ENCODE results near the gene NHSL1.
"Not testable (repeated sequence)": the region's sequence is repeated elsewhere in the genome, so short reads cannot be mapped to it uniquely, and the experiment has no call there.

The NHSL1 gene

GRCh38 chr6:138454981-138455706 is 44.1 kb downstream of the NHSL1 start:
- DNase-seq: no peak

DNA sequence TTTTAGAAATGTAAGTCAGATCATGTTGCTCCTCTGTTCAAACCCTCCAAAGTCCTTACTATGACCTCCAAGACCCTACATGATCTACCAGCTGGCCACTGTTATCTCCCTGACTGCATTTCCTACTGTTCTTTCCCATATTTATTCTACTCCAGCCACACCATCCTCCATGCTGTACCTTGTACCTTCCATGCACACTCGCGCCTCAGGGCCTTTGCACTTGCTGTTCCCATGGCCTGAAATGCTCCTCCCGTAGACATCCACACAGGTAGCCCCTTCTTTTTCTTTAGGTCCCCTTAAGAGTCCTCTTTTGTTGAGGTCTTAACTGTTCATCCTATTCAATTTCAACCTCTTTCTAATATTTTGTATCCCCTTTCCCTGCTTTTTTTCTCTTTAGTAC is 48.3 kb downstream of the NHSL1 start:
- no peak for DNase-seq

DNA sequence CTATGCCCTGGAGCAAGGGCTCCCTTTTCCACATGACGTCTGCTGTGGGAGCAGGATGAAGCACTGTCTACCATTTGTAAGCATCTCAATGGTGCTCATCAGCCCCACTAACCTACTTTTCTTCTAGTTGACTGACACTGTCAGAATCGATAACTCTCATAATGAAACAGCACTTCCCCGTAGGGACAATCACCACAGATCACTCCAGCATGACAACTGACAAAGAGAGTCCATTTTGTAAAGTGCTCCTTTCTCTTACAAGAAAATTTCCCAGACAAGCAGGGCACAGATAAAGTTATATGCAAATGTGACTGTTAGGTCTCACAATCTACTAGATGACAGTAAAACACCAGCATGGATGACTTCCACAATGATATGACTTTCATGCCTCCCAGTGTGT is 48.8 kb downstream of the NHSL1 start:
- DNase-seq: no peak

DNA sequence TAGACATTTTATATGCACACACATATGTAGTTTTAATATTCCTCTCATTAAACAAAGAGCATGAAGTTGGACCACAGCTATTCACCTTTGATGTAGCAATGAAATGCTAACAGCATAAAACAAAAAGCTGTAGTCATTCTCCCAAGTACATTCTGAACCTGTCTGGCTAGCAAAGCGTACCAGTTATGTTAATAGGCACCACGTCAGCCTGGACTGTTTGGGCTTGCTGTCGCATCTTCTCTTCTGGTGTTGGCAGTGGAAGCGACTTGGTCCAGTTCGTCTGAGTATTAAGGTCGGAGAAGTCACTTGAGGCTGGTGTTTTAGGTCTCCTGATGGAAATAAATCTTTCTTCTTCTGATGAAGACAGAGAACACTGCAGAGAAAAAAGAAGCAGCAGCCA is 52.5 kb downstream of the NHSL1 start:
- DNase-seq: no peak

GRCh38 chr6:138443979-138444378 is 55.3 kb downstream of the NHSL1 start:
- no peak for DNase-seq

DNA sequence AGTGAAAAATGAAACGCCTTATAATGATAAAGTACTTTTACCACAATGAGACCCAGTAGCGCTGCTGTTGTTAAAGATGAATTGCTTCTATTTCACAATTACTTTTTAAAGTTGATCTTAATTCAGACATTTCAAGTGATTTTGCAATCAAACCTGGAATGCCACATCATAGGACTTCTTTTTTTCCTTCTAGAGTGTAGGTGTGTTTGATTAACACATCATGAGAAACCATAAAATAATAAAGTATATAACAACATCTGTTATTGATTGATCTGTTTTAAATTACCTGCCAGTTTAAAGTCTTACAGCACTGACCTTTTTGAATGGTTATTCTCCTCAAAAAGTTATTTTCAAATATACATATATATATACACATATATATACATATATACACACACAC is 56.6 kb downstream of the NHSL1 start:
- DNase-seq: no peak

GRCh38 chr6:138441965-138442364 is 57.3 kb downstream of the NHSL1 start:
- DNase-seq: no peak

DNA sequence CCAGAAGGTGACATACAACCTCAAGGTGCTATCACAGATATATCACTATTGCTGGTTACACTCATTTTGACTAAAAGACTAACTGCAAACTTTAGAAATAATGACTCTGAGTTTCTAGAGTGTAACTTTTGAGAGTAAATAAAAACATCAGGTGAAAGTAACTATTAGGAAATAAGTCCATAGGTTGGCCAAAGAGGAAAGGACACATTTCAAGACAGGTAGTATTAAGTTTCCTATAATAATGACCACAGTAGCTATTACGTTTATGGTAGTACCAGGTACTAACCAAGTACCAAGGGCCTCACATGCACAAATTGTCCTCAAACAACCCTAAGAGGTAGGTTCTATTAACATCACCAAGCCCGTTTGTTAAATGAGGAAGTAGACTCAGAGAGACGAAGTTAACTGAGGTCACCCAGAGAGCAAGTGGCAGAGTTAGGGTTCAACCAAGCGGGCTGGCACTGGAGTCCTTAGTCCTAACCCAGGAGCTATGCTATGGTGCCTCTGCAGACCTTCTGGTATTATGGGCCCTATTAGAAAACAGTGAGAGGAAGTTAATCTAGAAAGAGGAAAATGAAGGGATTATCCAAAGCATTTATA is 58.4 kb downstream of the NHSL1 start:
- no peak for DNase-seq

GRCh38 chr6:138440296-138440695 is 59.0 kb downstream of the NHSL1 start:
- DNase-seq: no peak

DNA sequence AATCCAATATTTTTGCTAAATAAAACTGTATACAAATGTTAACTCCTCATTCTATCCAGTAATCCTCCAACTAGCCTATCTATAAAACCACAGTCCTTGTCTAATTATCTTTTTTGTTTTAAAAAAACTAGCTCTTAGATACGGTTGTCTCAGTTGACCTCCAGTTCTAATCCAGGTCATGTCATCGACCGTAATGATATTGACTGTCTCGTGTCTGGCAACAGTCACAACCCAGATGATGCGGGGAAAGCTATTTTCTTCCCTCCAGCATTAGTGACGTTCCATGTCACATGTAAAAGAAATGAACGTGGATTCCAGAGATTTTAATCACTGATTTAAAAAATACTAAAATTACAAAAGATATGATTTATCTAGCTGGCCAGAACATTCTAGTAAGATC is 59.7 kb downstream of the NHSL1 start:
- no peak for DNase-seq

DNA sequence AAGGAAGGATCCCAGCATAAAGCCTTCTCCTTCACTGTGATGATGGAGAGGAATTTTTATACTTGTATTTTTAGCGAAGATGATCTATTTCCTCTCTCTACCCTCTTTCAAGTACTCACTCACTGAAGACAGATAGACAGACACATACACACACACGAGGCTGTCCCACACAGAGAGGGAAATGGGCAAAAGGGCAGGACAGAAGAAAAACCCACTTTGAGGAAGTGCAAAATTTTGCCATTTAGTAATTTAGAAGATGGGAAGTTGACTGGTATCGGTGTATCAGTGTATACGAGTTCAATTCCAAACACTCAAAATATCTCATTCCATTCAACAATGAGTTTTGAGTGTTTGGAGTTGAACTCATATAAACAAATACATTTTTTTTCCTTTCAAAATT is 64.4 kb downstream of the NHSL1 start:
- DNase-seq: no peak

DNA sequence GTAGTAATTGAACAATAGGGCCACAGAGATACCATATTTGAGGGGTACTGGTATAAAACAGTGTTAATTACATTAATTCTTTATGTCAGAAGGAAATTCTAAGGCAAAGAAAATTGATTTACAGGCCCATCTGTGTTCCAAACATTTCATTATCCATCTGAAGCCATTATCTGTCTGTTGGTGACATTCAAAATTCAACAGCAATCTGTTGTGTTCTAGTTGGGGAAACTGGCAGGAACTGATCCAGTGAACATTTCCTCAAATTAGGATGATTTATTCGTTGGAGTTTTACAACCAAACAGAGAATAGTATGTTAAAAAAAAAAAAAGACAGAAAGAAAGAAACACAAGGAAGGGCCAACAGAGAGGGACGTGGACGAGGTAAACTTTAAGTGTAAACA is 65.2 kb downstream of the NHSL1 start:
- DNase-seq: no peak

GRCh38 chr6:138432063-138432356 is 67.3 kb downstream of the NHSL1 start:
- no peak for DNase-seq

GRCh38 chr6:138431256-138432062 is 67.8 kb downstream of the NHSL1 start:
- no peak for DNase-seq

GRCh38 chr6:138430361-138431145 is 68.7 kb downstream of the NHSL1 start:
- DNase-seq: no peak

GRCh38 chr6:138429761-138430160 is 69.5 kb downstream of the NHSL1 start:
- DNase-seq: no peak

- DNase-seq: no peak
Measured at GRCh38 chr6:138428944-138429598, 70.2 kb downstream of the NHSL1 start.

GRCh38 chr6:138427701-138428100 is 71.6 kb downstream of the NHSL1 start:
- DNase-seq: no peak

DNA sequence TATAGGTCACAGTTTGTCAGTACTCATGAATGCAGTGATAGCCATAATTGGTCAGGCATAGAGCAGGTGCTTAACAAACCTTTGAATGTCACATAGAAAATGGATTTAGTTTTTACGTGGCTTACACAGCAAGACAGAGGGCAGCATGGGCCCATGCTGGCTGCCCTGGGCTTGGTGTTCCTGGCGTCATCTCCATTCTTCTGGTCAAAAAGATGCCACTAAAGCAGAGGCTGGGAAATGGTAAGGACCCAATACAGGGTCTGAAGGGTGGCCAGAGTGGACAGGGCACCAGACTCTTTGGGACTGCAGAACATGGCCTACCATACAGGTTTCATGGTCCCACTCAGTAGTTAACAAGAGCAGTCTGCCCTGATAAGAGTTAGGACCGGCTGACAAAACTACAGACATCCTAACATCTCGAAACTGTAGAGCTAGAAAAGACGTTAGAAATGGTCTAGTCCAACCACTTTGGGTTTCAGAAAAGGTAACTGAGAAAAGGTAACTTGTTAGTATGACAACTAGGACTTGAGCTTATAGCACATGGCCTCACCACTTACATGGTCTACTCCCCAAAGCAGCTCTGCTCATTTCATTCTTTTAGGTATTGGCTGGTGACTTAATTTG is 72.7 kb downstream of the NHSL1 start:
- no peak for DNase-seq

GRCh38 chr6:138425256-138425655 is 74.0 kb downstream of the NHSL1 start:
- not testable (repeated sequence) for DNase-seq

DNA sequence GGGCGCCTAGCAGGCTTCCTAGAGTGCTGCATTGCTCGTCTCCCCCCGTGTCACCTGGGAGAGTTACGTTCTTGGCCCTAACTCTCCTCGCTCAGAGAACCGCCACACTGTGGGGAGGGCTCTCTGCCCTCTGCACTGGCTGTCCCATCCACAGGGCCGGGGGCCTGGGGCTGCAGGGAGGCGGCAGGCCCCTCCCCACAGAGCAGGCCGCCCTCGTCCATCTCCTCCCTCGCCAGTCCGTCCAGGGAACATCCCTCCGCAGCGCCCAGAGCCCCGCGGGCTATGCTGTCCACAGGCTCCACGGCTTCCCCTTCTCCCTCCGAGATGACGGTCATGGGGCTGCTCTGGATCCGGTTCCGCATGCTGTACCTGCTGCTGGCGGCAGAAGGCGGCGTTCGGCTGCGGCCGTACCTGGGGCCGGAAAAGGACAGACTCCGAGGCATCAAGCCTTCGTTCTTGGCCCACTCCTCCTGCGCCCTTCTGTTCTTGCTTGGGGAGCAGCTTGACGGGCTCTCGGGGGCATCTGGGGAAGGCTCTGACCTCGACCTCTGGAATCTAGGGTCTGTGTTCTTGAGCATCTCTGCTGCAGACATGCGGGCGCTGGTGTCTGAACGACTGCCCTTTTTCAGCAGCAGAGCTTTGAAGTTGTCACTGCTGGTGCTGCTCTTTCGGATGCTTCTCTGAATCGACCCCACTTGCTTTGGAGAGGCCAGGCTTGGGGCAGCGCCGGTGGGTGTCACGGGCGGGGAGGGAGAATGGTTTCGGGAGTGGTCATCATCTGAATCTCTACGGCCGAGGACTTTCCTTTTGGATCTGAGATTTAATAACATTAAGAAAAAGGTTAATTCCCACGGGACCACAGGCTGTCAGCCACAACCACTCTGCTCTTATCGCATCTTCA is 75.0 kb downstream of the NHSL1 start:
- DNase-seq: no peak

Measured in SHP77 treated with DMSO at 0.1 percent for 48 hours (cell line).